HEK293 (cell line): ENCODE measurements around the gene MYO3A.

ENCODE experiments used
- CTCF ChIP-seq: fragments of 450-650 bp; formaldehyde crosslinking; IDR thresholded peaks from 2 replicates; pipeline ENCODE4 v1.5.1; 2016; ENCODE audit warnings: missing biosample characterization, missing genetic modification characterization
- GFI1B ChIP-seq: fragments of 450-650 bp; formaldehyde crosslinking; IDR thresholded peaks from 2 replicates; pipeline ENCODE4 v1.5.1; 2016; ENCODE audit warnings: missing biosample characterization, missing genetic modification characterization
- ZBTB11 ChIP-seq: fragments of 450-650 bp; formaldehyde crosslinking; conservative IDR thresholded peaks from 2 replicates; pipeline ENCODE4 v1.5.1; 2016; ENCODE audit warnings: low read depth, missing biosample characterization, missing genetic modification characterization
- ZFP41 ChIP-seq: fragments of 450-650 bp; formaldehyde crosslinking; IDR thresholded peaks from 2 replicates; pipeline ENCODE4 v1.5.1; 2016; ENCODE audit warnings: missing biosample characterization, missing genetic modification characterization, borderline replicate concordance
- ZNF501 ChIP-seq: fragments of 450-650 bp; formaldehyde crosslinking; IDR thresholded peaks from 2 replicates; pipeline ENCODE4 v1.5.1; 2016; ENCODE audit warnings: missing biosample characterization, missing genetic modification characterization
- ZNF514 ChIP-seq: fragments of 450-650 bp; formaldehyde crosslinking; IDR thresholded peaks from 2 replicates; pipeline ENCODE4 v1.5.1; 2016; ENCODE audit warnings: missing biosample characterization, missing genetic modification characterization
- ZNF558 ChIP-seq: fragments of 450-650 bp; formaldehyde crosslinking; IDR thresholded peaks from 2 replicates; pipeline ENCODE4 v1.5.1; 2016; ENCODE audit warnings: missing biosample characterization, missing genetic modification characterization
- ZNF660 ChIP-seq: fragments of 450-650 bp; IDR thresholded peaks from 2 replicates; pipeline ENCODE4 v1.5.1; 2018; ENCODE audit warnings: missing biosample characterization, mild to moderate bottlenecking, missing genetic modification characterization
- ZNF76 ChIP-seq: fragments of 450-650 bp; formaldehyde crosslinking; IDR thresholded peaks from 2 replicates; pipeline ENCODE4; 2016; ENCODE audit warnings: low read depth, missing biosample characterization, missing genetic modification characterization, borderline replicate concordance
- ZNF776 ChIP-seq: fragments of 450-650 bp; formaldehyde crosslinking; IDR thresholded peaks from 2 replicates; pipeline ENCODE4 v1.5.0; 2017; ENCODE audit warnings: missing biosample characterization, missing genetic modification characterization, borderline replicate concordance
- ZSCAN4 ChIP-seq: fragments of 450-650 bp; formaldehyde crosslinking; IDR thresholded peaks from 2 replicates; pipeline ENCODE4 v1.5.1; 2017; ENCODE audit warnings: missing biosample characterization, missing genetic modification characterization
- ZSCAN5A ChIP-seq: fragments of 450-650 bp; formaldehyde crosslinking; IDR thresholded peaks from 2 replicates; pipeline ENCODE4 v1.5.1; 2016; ENCODE audit warnings: missing biosample characterization, missing genetic modification characterization

GRCh38 chr10:25938405-25938804, 4.4 kb downstream of the MYO3A start:
- TF ChIP-seq CTCF (tag by site-specific recombination) (no peak), ZNF776 (tag by site-specific recombination) (no peak), ZNF514 (tag by site-specific recombination) (no peak), ZNF501 (tag by site-specific recombination) (no peak), ZSCAN5A (tag by site-specific recombination) (no peak), ZNF76 (tag by site-specific recombination) (no peak), ZNF660 (tag by site-specific recombination) (peak; percentile 23; the same call in 1 of the 2 replicates), GFI1B (no peak), ZFP41 (tag by site-specific recombination) (no peak), ZBTB11 (tag by site-specific recombination) (no peak), ZNF558 (no peak), ZSCAN4 (no peak)
